Embryonic facial prominence (tissue), 1 donor: ENCODE data around the gene POLR2A.

Source experiments
- DNase-seq: peaks from one replicate; pipeline ENCODE4 v3.0.0-alpha.2; 2016; ENCODE audit errors: extremely low spot score

POLR2A gene

GRCh38 chr17:7502987-7503386, 18.8 kb downstream of the POLR2A start:
- no peak for DNase-seq

- DNase-seq = no peak
Observed at GRCh38 chr17:7503521-7503920, 19.4 kb downstream of the POLR2A start.

- no peak for DNase-seq
Observed at GRCh38 chr17:7508145-7508544, 24.0 kb downstream of the POLR2A start.

DNA sequence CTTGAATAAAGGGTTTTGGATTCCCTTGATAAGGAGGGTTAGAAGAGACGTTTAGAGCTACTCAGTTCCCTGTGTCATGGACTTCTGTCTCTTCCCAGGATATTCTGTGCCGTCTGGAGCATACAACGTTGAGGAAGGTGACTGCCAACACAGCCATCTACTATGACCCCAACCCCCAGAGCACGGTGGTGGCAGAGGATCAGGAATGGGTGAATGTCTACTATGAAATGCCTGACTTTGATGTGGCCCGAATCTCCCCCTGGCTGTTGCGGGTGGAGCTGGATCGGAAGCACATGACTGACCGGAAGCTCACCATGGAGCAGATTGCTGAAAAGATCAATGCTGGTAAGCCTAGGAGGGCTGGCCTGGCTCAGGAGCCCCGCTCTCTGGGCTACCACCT, 24.7 kb downstream of the POLR2A start:
- DNase-seq = no peak

DNA sequence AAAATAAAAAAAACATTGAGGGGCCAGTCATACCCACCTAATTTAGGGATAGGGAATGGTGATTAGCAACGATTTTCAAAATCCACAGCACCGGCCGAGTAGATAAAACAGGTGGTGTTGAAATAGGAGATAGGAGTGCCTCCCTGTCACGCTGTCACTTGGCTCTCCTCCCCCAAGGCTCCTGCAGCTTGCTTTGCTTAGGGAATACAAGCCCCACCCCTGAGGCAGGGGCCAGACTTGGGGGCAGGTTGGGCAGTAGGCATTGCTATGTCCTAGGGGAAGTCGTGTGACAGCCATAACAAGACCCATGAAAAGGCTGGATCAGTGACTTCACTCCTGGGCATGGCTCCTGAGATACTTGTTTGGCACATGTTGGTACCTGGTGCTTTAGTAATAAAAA, 25.8 kb downstream of the POLR2A start:
- no peak for DNase-seq

DNA sequence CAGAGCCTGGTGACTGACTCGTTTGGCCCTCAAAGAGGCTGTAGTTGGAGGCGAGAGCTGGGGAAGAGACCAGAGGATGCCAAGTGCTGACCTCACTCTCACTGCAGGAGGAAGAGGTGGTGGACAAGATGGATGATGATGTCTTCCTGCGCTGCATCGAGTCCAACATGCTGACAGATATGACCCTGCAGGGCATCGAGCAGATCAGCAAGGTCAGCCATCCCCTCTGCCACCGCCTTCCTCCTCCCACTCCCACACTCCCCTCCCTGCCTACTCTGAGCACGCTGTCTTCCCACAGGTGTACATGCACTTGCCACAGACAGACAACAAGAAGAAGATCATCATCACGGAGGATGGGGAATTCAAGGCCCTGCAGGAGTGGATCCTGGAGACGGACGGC, 26.9 kb downstream of the POLR2A start:
- DNase-seq = no peak

DNA sequence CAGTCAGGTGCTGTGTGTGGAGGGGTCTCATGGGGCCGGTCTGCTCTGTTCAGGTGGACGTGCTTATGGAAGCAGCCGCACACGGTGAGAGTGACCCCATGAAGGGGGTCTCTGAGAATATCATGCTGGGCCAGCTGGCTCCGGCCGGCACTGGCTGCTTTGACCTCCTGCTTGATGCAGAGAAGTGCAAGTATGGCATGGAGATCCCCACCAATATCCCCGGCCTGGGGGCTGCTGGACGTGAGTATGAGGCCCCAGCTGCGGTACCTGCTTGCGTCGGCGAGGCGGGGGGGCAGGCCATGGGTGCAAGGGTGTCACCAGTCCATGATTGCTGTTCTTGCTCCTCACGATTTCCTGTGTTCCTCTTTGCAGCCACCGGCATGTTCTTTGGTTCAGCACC, 27.9 kb downstream of the POLR2A start:
- DNase-seq = no peak

DNA sequence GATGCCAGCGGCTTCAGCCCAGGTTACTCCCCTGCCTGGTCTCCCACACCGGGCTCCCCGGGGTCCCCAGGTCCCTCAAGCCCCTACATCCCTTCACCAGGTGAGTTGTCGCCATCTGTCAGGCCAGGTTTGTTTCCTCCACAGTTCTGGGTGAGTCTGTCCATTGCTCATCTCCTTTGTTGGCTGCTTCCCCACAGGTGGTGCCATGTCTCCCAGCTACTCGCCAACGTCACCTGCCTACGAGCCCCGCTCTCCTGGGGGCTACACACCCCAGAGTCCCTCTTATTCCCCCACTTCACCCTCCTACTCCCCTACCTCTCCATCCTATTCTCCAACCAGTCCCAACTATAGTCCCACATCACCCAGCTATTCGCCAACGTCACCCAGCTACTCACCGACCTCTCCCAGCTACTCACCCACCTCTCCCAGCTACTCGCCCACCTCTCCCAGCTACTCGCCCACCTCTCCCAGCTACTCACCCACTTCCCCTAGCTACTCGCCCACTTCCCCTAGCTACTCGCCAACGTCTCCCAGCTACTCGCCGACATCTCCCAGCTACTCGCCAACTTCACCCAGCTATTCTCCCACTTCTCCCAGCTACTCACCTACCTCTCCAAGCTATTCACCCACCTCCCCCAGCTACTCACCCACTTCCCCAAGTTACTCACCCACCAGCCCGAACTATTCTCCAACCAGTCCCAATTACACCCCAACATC, 28.8 kb downstream of the POLR2A start:
- DNase-seq = no peak

DNA sequence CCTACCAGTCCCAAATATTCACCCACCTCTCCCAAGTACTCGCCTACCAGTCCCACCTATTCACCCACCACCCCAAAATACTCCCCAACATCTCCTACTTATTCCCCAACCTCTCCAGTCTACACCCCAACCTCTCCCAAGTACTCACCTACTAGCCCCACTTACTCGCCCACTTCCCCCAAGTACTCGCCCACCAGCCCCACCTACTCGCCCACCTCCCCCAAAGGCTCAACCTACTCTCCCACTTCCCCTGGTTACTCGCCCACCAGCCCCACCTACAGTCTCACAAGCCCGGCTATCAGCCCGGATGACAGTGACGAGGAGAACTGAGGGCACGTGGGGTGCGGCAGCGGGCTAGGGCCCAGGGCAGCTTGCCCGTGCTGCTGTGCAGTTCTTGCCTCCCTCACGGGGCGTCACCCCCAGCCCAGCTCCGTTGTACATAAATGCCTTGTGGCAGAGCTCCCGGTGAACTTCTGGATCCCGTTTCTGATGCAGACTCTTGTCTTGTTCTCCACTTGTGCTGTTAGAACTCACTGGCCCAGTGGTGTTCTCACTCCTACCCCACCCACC, 29.8 kb downstream of the POLR2A start:
- no peak for DNase-seq

GRCh38 chr17:7515911-7516610, 31.9 kb downstream of the POLR2A start:
- DNase-seq = no peak

DNA sequence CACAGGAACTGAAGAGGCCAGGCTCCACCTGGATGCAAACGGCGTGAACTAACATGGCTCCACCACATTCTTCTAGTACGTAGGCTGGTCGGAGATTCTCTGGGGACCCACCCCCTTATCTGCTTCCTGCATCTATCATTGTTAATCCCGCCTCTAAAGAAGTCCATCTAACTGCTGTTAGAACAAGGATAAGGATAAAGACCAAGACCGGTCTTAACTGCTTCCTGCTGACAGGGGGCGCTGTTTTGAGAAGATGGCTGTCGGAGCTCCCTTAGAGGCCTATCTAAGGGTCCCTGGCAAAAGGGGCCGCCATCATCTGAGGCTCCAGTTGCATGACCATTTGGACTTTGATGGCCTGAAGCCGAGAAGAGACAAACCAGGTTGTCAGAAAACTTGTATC, 38.9 kb downstream of the POLR2A start:
- no peak for DNase-seq

- no peak for DNase-seq
Observed at GRCh38 chr17:7528842-7529241, 44.7 kb downstream of the POLR2A start.

DNA sequence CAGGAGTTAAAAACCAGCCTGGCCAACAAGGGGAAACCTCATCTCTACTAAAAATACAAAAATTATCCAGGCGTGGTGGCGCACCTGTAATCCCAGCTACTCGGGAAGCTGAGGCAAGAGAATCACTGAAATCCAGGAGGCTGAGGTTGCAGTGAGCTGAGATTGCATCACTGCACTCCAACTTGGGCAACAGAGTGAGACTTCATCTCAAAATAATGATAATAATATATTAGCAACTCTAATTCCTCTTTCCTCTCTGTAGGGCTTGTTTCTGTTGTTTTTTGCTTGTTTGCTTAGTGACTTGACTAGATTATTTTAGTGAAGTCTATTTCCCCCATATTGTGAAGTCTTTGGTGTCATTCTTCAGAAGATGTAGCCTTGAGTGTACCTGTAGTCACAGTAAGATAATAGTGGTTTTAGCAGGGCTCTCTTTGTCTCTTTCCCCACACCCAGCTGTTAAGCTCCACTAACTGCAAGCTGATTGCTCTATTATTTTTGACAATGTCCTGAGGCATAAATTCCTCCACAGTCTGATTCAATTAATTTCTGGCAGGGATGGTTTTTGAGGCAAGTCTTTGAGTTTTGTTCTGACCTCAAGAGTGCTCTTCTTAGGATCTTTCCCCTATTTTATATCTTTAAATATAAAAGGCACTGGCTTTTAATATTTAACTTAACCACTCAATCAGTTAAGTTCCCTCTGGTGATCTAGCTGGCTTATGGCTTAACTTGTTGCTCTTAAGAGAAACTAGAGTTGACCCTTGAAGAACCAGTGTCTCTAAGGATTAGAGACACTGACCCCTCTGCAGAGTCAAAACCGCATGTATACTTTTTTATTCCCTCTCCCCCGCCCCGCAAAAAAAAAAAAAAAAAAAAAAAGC, 46.1 kb downstream of the POLR2A start:
- no peak for DNase-seq

GRCh38 chr17:7538050-7538449, 53.9 kb downstream of the POLR2A start:
- DNase-seq = no peak

DNA sequence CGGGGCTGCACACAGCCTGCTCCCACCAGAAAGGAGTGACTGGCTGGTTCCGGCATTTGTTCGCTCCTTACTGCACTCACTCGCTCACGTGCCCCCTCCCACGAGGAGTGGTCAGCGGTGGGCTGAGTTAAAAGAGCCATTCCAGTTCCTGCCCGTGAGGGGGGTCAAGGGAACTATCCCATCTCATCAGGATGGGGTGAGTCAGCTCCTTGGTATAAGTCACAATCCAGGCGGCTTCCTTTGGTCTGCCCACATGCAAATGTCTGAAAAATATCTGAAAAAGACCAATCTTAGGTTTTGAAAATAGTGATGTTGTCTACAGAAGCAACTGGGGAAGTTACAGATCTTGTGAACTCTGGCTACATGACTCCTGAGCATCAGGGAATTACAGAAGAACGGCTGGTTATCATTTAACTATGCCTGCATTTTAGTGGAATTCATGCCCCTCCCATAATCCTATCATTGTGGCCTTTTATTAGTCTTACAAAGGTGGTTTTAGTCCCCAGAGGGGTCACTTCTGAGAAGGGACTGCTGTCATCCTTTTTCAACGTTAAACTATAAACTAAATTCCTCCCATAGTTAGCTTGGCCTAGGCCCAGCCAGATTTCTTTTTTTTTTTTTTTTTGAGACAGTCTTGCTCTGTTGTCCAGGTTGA, 54.9 kb downstream of the POLR2A start:
- DNase-seq = no peak

- DNase-seq = no peak
Observed at GRCh38 chr17:7541074-7541621, 57.0 kb downstream of the POLR2A start.

- DNase-seq = no peak
Observed at GRCh38 chr17:7544911-7545310, 60.7 kb downstream of the POLR2A start.

- DNase-seq = no peak
Observed at GRCh38 chr17:7548585-7549400, 64.6 kb downstream of the POLR2A start, which contains the start of gene TNFSF12. Gene TNFSF12 (plus strand): TSS chr17:7549058. CDS start chr17:7549154, 96 bp downstream.
